Right cardiac atrium (tissue), 5 donors: ENCODE measurements around the gene PLEKHA5. TPM values are rescaled to one million over a fixed set of nuclear protein-coding genes. Genes with fewer than 3 reads are reported as not detected.
"Not testable (repeated sequence)": the region's sequence is repeated elsewhere in the genome, so short reads cannot be mapped to it uniquely, and the experiment has no call there.

ENCODE experiments used
- ATAC-seq, 2 donors: fragments of 200-7000 bp; cut with Tn5 transposase; one replicate each; pipeline versions ENCODE4 v1.8.0 to v1.9.1; 2020; ENCODE audit warnings: moderate library complexity in 2 of 2, mild to moderate bottlenecking in 1 of 2
- DNase-seq, 3 donors: peaks; one replicate each; pipeline ENCODE4 v3.0.0-alpha.2; 2020
- H3K27ac ChIP-seq: one replicate; pipeline ENCODE4 v1.5.1; 2013; ENCODE audit warnings: mild to moderate bottlenecking, low read length, control low read depth, moderate library complexity
- H3K27me3 ChIP-seq: one replicate; pipeline ENCODE4 v1.6.1; 2013; ENCODE audit not compliant: control insufficient read depth, insufficient read depth
- H3K4me1 ChIP-seq: one replicate; pipeline ENCODE4 v1.6.1; 2013; ENCODE audit warnings: low read length; ENCODE audit not compliant: control insufficient read depth, insufficient read depth
- H3K4me3 ChIP-seq: one replicate; pipeline ENCODE4 v1.5.1; 2013; ENCODE audit warnings: low read length, control low read depth
- H3K9me3 ChIP-seq: one replicate; pipeline ENCODE4 v1.6.1; 2013; ENCODE audit warnings: low read length; ENCODE audit not compliant: control insufficient read depth
- WGBS: extraction: QIAGEN DNeasy Blood & Tissue Kit; methylation state at CpG from one replicate; pipeline ENCODE4 v1.1.7; 2013; 5-methylcytosine and 5-hydroxymethylcytosine counted together
- intact Hi-C, 4 donors: fragments of 100-400 bp; cut with DNase I; formaldehyde crosslinking; loops; one replicate each; pipeline versions ENCODE4 v1.11.0 to v1.14.0; 2022 to 2023
- polyA plus RNA-seq: library from polyadenylated mRNA; stranded (reverse); fragments of 200-250 nt; gene quantifications from one replicate; pipeline ENCODE4 v1.2.3, GENCODE V29; 2013
- total RNA-seq, 4 donors: library from RNA; stranded (reverse); fragmentation: NEBNext Ultra II Directional; extraction: Animal tissue kit (Norgen Biotek cat#: 25700); gene quantifications; one replicate each; pipeline ENCODE4 v1.2.1, GENCODE V29; 2021
- donor health status: healthy with polysubstance abuse.
- donor health status: DM: no; HTN: yes; CAD: no.
- donor health status: DM: no; HTN: no; CAD: no.
- donor health status: DM: no; HTN: yes; CAD: no; lungs with severe emphysema.
- donor health status: DM: yes; HTN: yes; CAD: no.

PLEKHA5 gene
- total and polyA plus RNA-seq, 5 donors, result 47.3 to 88.0 (median 66.2) TPM

DNA sequence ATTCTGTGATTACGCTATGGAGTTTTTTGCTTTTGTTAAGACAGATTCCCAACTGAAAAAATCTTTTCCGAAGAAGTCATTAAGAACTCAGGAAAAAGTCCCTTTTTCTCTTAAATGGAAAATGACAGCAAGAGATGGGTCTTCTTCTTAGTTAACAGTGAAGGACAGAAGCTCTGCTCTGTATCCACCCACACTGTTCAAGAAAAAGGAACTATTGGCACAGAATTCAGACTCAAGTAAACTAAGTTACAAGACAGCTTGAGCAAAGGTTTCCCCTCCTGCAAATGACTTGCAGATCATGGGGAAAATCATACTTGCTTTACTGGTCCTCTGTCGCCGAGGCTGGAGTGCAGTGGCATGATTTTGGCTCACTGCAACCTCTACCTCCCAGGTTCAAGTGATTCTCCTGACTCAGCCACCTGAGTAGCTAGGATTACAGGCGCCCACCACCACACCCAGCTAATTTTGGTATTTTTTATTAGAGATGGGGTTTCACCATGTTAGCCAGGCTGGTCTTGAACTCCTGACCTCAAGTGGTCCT, 172.6 kb downstream of the PLEKHA5 start:
- 95% methylated on average over 5 of the region's 5 CpGs for WGBS
- intact Hi-C loops, result no loop called here

DNA sequence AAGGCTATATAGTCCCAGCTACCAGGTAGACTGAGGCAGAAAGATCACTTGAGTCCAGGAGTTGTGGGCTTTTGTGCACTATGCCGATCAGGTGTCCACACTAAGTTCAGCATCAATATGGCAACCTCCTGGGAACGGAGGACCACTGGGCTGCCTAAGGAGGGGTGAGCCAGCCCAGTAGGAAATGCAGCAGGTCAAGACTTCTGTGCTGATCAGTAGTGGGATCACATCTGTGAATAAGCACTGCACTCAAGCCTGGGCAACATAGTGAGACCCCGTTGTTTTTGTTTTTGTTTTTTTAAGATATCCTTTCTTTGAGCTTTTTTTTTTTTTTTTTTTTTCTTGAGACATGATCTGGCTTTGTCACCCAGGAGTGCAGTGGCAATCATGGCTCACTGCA, 174.0 kb downstream of the PLEKHA5 start:
- intact Hi-C loops, result no loop called here
- H3K4me1 ChIP-seq, result no peaks in the 10 kb centered on the region
- H3K27ac ChIP-seq, result no peak overlapping the region
- ATAC-seq (no peak), DNase-seq (no peak)
- H3K4me3 ChIP-seq, result no peak overlapping the region
- WGBS, result 95% methylated on average over 3 of the region's 3 CpGs
- H3K27me3 ChIP-seq, result no peaks in the 10 kb centered on the region
- H3K9me3 ChIP-seq, result no peaks in the 10 kb centered on the region

More for the DNA sequence above, 172.6 kb downstream of the PLEKHA5 start:
- H3K27ac ChIP-seq, result no peak overlapping the region
- H3K27me3 ChIP-seq, result no peaks in the 10 kb centered on the region
- no peak overlapping the region for H3K4me3 ChIP-seq
- no peaks in the 10 kb centered on the region for H3K4me1 ChIP-seq
- no peak for ATAC-seq
- no peaks in the 10 kb centered on the region for H3K9me3 ChIP-seq
- DNase-seq, result no peak

DNA sequence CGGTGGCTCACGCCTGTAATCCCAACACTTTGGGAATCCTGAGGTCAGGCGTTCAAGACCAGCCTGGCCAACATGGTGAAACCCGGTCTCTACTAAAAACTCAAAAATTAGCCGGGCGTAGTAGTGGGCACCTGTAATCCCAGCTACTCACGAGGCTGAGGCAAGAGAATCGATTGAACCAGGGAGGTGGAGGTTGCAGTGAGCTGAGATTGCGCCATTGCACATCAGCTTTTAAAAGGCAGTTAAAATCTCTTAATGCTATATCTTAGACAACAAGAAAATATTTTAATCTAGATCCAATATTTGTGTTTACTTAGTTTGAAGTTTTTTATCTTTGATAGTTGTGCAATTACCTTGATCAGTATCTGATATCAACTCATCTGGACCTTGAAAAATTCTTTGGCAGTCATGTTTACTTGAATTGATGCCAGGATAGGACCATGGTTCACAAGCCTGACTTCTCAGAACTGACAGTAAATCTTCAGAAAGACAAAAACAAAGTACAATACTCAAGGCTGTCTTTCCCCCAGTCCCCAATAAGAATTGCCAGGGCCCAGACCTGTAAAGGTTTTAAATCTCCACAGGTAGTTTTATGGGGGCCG, 174.7 kb downstream of the PLEKHA5 start:
- DNase-seq, result no peak
- H3K4me3 ChIP-seq, result no peak overlapping the region
- intact Hi-C loops, result no loop called here
- WGBS, result 98% methylated on average over 10 of the region's 10 CpGs
- no peaks in the 10 kb centered on the region for H3K4me1 ChIP-seq
- H3K9me3 ChIP-seq, result no peaks in the 10 kb centered on the region
- no peak for ATAC-seq
- H3K27me3 ChIP-seq, result no peaks in the 10 kb centered on the region
- H3K27ac ChIP-seq, result no peak overlapping the region

DNA sequence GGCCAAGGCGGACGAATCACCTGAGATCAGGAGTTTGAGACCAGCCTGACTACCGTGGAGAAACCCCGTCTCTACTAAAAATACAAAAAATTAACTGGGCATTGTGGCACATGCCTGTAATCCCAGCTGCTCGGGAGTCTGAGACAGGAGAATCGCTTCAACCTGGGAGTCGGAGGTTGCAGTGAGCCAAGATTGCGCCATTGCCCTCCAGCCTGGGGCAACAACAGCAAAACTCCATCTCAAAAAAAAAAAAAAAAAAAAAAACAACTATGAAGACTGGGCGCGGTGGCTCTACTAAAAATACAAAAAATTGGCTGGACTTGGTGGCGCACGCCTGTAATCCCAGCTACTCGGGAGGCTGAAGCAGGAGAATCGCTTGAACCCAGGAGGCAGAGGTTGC, 176.1 kb downstream of the PLEKHA5 start:
- 99% methylated on average over 14 of the region's 14 CpGs for WGBS
- H3K27me3 ChIP-seq, H3K4me3 ChIP-seq, H3K9me3 ChIP-seq, intact Hi-C loops, ATAC-seq, H3K27ac ChIP-seq, DNase-seq, H3K4me1 ChIP-seq: not testable (repeated sequence)

DNA sequence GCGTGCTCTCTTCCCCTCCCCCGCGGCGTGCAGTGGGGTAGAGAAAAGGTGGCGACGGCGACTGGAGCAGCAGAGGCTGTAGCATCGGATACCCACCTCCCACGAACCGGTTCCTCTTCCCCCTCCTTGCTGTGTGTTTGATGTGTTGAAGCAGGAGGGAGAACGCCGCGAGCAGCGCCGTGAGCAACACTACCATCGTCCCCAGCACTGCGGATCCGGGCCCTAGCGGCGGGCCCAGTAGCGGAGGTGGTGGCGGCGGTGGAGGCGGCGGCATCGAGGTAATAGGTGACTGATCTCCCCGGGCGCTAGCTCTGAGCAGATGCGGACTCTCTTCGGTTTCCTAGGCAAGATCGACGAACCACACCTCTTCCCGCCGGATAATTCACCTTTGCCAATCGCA, 176.8 kb downstream of the PLEKHA5 start:
- no peak for ATAC-seq
- intact Hi-C loops, result no loop called here
- Histone ChIP-seq H3K9me3 (no peaks in the 10 kb centered on the region), H3K27ac (no peak overlapping the region), H3K4me1 (no peaks in the 10 kb centered on the region), H3K27me3 (no peaks in the 10 kb centered on the region), H3K4me3 (no peak overlapping the region)
- 99% methylated on average over 35 of the region's 35 CpGs for WGBS
- no peak for DNase-seq

DNA sequence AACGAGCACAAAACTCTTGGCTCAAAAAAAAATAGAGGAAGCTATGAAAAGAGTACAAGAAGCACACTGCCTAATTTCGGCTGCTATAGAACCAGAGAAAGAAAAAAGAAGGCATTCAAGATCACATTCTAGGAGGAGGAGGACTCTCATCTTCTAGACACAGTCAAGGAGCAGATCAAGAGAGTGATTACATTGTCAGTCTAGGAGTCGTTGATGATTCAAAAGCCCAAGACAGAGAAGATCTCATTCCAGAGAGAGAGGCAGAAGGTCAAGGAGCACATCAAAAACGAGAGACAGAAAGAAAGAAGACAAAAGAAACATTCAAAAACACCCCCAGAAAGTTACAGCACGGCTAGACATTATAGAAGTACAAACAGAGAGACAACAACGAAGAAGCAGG, 177.9 kb downstream of the PLEKHA5 start:
- H3K27me3 ChIP-seq, result no peaks in the 10 kb centered on the region
- no peak overlapping the region for H3K4me3 ChIP-seq
- no peaks in the 10 kb centered on the region for H3K9me3 ChIP-seq
- DNase-seq (no peak), ATAC-seq (no peak)
- no peak overlapping the region for H3K27ac ChIP-seq
- H3K4me1 ChIP-seq, result no peaks in the 10 kb centered on the region
- WGBS, result 84% methylated on average over 6 of the region's 6 CpGs
- intact Hi-C loops, result no loop called here

DNA sequence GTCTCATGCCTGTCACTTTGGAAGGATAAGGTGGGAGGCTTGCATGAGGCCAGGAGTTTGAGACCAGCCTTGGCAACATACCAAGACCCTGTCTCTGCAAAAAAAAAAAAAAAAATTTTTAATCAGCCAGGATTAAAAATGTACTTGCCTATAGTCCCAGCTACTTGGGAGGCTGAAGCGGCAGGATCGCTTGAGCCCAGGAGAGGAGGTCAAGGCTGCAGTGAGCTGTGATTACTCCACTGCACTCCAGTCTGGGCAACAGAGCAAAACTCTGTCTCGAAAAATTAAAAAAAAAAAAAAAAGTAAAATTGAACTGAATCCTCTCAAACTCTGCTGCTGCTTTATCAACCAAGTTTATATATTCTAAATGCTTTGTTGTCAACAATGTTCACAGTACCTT, 181.6 kb downstream of the PLEKHA5 start:
- no peak overlapping the region for H3K27ac ChIP-seq
- H3K27me3 ChIP-seq, result no peaks in the 10 kb centered on the region
- 93% methylated on average over 3 of the region's 3 CpGs for WGBS
- H3K4me1 ChIP-seq, result no peaks in the 10 kb centered on the region
- intact Hi-C loops, result no loop called here
- H3K4me3 ChIP-seq, result no peak overlapping the region
- no peaks in the 10 kb centered on the region for H3K9me3 ChIP-seq
- DNase-seq (no peak), ATAC-seq (no peak)

DNA sequence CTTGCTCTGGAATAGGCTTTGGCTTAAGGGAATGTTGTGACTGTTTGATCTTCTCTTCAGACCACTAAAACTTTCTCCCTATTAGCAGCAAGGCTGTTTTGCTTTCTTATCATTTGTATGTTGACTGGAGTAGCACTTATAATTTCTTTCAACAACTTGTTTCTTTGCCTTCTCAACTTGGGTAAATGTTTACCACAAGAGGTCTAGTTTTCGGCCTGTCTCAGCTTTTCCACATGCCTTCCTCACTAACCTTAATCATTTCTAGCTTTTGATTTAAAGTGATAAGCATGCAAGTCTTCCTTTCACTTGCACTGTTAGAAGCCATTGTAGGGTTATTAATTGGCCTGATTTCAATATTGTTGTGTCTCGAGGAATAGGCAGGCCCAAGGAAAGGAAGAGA, 183.1 kb downstream of the PLEKHA5 start:
- WGBS, result 62% methylated on average over 2 of the region's 2 CpGs

DNA sequence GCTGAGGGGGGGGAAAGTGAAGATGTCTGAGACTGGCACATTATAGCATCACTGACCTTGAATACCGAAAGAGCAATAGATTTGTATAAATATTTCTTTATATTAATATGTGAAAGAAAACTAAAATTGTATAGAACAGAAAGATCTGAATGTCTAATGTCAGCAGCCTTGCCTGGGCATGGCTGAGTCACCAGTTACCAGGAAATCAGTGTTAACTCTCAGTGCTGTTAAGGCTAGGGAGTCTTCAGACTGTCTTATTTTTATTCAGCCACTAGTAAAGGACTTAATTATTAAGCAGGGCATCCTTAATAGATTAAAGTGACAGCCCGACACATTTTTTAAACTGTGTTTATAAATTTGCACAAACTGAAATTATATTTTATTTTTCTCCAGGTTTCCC, 186.9 kb downstream of the PLEKHA5 start:
- intact Hi-C loops, result no loop called here
- H3K4me3 ChIP-seq, result no peak overlapping the region
- no peaks in the 10 kb centered on the region for H3K27me3 ChIP-seq
- ATAC-seq (no peak), DNase-seq (no peak)
- no peaks in the 10 kb centered on the region for H3K9me3 ChIP-seq
- no peak overlapping the region for H3K27ac ChIP-seq
- no peaks in the 10 kb centered on the region for H3K4me1 ChIP-seq
- WGBS, result 95% methylated on average over 2 of the region's 2 CpGs

More for the DNA sequence above, 183.1 kb downstream of the PLEKHA5 start:
- Histone ChIP-seq H3K27ac (no peak overlapping the region), H3K4me1 (no peaks in the 10 kb centered on the region), H3K27me3 (no peaks in the 10 kb centered on the region), H3K4me3 (no peak overlapping the region), H3K9me3 (no peaks in the 10 kb centered on the region)
- DNase-seq (no peak), ATAC-seq (no peak)
- intact Hi-C loops, result no loop called here

DNA sequence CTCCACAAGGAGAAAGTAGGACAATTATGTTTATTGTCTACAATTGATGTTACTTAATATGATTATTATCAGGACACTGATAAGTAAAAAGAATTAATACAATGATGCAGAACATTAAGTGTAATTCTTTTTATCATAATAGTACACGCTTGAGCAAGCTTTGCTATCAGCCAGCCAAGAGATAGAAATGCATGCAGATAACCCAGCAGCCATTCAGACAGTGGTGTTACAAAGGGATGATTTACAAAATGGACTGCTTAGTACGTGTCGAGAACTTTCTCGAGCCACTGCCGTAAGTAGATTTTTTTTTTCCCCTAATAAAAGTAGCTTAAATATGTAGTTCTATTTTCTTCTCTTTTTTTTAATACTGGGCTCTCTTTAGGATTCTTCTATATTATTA, 192.8 kb downstream of the PLEKHA5 start:
- H3K9me3 ChIP-seq, result no peaks in the 10 kb centered on the region
- no peaks in the 10 kb centered on the region for H3K4me1 ChIP-seq
- DNase-seq, result no peak
- no peak overlapping the region for H3K4me3 ChIP-seq
- H3K27me3 ChIP-seq, result no peaks in the 10 kb centered on the region
- no peak overlapping the region for H3K27ac ChIP-seq
- intact Hi-C loops, result no loop called here
- 41% methylated on average over 5 of the region's 5 CpGs for WGBS
- ATAC-seq, result no peak

DNA sequence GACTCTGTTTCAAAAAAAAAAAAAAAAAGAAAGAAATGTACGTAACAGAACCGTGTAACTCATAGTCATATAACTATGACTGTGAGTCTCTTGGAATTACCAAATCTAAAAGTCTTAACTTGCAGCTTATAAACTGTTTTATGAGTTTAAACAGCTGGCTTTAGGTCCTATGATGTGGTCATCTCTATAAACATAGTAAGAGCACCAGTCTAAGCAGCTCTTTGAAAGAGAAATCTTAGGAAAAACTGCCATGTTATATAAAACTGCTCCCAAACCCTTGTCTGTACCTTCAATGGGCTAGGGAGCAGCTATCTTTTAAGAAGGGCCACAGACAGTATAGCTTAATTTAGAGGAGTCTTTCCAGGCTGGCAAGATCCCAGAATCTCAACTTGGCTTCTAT, 194.3 kb downstream of the PLEKHA5 start:
- H3K4me1 ChIP-seq, result no peaks in the 10 kb centered on the region
- intact Hi-C loops, result no loop called here
- WGBS, result 34% methylated on average over 2 of the region's 2 CpGs
- ATAC-seq, result no peak
- no peak overlapping the region for H3K4me3 ChIP-seq
- no peaks in the 10 kb centered on the region for H3K27me3 ChIP-seq
- H3K9me3 ChIP-seq, result no peaks in the 10 kb centered on the region
- no peak for DNase-seq
- H3K27ac ChIP-seq, result no peak overlapping the region

DNA sequence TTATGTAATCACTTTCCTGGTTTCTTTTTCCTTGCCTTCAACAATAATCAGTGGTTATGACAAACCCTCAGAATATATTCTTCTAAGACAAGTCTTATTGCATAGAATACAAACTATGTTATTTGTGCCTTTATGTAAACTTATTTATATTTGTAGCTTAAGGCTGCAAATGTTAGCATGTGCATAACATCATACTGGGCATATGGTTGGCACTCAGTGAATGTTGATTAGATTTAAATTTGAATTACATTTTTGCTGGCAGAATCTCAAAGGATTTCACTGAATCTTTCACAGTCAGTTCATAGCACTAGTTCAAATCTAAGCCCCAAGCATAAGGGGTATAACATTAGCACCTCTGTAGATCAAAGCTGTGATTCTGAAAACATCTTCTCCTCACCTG, 196.6 kb downstream of the PLEKHA5 start:
- ATAC-seq, result no peak

More for the DNA sequence above, 196.6 kb downstream of the PLEKHA5 start:
- Histone ChIP-seq H3K27me3 (no peaks in the 10 kb centered on the region), H3K4me3 (no peak overlapping the region), H3K27ac (no peak overlapping the region), H3K9me3 (no peaks in the 10 kb centered on the region), H3K4me1 (no peaks in the 10 kb centered on the region)
- no peak for DNase-seq
- intact Hi-C loops, result no loop called here
